ENCODE results near the gene MAN1A2.

The MAN1A2 gene

DNA sequence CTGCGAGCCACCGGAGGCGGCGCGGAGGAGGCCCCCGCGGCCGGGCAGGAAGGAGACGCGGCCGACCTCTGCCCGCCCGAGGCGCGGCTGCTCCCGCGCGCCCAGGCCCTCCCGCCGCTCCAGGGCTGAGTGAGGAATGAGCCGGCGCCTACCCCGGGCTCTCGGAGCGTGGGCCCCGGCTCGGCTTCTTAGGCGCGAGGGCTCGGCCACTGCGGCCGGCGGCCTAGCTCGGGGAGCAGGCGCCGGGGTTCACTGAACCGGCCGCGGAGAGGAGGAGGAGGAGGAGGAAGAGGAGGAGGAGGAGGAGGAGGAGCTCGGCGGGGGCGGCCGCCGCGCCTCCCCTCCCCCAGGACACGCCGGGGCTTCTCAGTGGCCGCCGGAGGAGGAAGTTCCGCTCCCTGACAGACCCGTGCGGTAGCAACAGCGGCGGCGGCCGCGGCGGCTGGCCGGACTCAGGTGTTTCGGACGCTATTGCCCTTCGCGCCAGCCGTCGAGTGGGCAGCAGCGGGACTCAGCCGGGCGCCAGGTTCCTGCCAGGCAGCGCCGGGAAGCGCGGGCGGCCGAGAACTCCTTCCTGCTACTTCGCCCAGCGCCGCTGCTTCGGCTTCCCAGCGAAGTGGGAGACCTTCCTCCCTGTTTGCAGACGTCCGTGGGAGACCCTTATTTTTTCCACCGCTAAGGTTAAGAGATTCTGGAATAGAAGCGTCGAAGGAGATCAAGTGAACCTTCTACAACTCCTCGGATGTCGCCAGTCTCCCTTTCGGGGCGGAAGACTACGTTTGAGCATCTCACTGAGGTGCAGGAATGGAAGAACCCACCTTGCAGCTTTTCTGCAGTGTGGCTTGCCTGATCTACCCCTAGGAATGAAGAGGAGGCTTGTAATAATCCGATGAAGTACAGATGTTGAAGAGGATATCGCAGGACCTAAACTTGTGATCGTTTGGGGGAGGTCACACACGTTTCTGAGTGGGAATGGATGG lies at the start of gene MAN1A2 (continued):
- TF ChIP-seq, protein P1, sequence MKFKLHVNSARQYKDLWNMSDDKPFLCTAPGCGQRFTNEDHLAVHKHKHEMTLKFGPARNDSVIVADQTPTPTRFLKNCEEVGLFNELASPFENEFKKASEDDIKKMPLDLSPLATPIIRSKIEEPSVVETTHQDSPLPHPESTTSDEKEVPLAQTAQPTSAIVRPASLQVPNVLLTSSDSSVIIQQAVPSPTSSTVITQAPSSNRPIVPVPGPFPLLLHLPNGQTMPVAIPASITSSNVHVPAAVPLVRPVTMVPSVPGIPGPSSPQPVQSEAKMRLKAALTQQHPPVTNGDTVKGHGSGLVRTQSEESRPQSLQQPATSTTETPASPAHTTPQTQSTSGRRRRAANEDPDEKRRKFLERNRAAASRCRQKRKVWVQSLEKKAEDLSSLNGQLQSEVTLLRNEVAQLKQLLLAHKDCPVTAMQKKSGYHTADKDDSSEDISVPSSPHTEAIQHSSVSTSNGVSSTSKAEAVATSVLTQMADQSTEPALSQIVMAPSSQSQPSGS (tag by site-specific recombination; IDR thresholded peaks at IDR 0.05; ENCODE audit: low read depth): no peak

- Histone ChIP-seq H3K4me3 (ENCODE audit: low read depth, low read length) (no peak overlapping the region), H3K9me3 (ENCODE audit: control insufficient read depth, insufficient read depth, low read depth, low read length) (no peaks in the 10 kb centered on the region), H3K27ac (ENCODE audit: extremely low read depth, low read depth, low read length) (no peak overlapping the region), H3K36me3 (ENCODE audit: control insufficient read depth in 2 of 2, insufficient read depth in 1 of 2, low read length in 2 of 2) (no peaks in the 10 kb centered on the region), H3K4me1 (ENCODE audit: control insufficient read depth, insufficient read depth, low read length) (no peaks in the 10 kb centered on the region)
- ChIA-PET POLR2A (no interaction called here), CTCF (no interaction called here)
- TF ChIP-seq ZNF677 (tag by site-specific recombination; IDR thresholded peaks at IDR 0.05) (no peak), ZNF548 (tag by site-specific recombination; IDR thresholded peaks at IDR 0.05) (no peak), SP3 (tag by site-specific recombination; IDR thresholded peaks at IDR 0.05) (no peak), ZNF362 (tag by site-specific recombination; IDR thresholded peaks at IDR 0.05) (no peak), YY1 (tag by site-specific recombination; IDR thresholded peaks at IDR 0.05) (no peak), ZNF175 (tag by site-specific recombination; IDR thresholded peaks at IDR 0.05) (no peak), HOXC10 (CRISPR knock-in tag; IDR thresholded peaks at IDR 0.05) (no peak), MYNN (tag by site-specific recombination; IDR thresholded peaks at IDR 0.05; ENCODE audit: borderline replicate concordance) (no peak), ZNF426 (tag by site-specific recombination; IDR thresholded peaks at IDR 0.05) (no peak), SCRT1 (tag by site-specific recombination; IDR thresholded peaks at IDR 0.05; ENCODE audit: borderline replicate concordance) (no peak), ZNF138 (tag by site-specific recombination; IDR thresholded peaks at IDR 0.05; ENCODE audit: borderline replicate concordance) (no peak), ZNF707 (tag by site-specific recombination; IDR thresholded peaks at IDR 0.05) (no peak)
Observed at GRCh38 chr1:117318011-117318410, 49.2 kb upstream of the MAN1A2 start.

- TF ChIP-seq ZNF133 (tag by site-specific recombination; IDR thresholded peaks at IDR 0.05): no peak
- TF ChIP-seq, protein P2, sequence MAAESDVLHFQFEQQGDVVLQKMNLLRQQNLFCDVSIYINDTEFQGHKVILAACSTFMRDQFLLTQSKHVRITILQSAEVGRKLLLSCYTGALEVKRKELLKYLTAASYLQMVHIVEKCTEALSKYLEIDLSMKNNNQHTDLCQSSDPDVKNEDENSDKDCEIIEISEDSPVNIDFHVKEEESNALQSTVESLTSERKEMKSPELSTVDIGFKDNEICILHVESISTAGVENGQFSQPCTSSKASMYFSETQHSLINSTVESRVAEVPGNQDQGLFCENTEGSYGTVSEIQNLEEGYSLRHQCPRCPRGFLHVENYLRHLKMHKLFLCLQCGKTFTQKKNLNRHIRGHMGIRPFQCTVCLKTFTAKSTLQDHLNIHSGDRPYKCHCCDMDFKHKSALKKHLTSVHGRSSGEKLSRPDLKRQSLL (tag by site-specific recombination; IDR thresholded peaks at IDR 0.05): no peak
- TF ChIP-seq SCRT1 (tag by site-specific recombination; IDR thresholded peaks at IDR 0.05; ENCODE audit: borderline replicate concordance): no peak
- no peak for TF ChIP-seq SALL2 (tag by site-specific recombination; IDR thresholded peaks at IDR 0.05; ENCODE audit: borderline replicate concordance)
- TF ChIP-seq, protein P3, sequence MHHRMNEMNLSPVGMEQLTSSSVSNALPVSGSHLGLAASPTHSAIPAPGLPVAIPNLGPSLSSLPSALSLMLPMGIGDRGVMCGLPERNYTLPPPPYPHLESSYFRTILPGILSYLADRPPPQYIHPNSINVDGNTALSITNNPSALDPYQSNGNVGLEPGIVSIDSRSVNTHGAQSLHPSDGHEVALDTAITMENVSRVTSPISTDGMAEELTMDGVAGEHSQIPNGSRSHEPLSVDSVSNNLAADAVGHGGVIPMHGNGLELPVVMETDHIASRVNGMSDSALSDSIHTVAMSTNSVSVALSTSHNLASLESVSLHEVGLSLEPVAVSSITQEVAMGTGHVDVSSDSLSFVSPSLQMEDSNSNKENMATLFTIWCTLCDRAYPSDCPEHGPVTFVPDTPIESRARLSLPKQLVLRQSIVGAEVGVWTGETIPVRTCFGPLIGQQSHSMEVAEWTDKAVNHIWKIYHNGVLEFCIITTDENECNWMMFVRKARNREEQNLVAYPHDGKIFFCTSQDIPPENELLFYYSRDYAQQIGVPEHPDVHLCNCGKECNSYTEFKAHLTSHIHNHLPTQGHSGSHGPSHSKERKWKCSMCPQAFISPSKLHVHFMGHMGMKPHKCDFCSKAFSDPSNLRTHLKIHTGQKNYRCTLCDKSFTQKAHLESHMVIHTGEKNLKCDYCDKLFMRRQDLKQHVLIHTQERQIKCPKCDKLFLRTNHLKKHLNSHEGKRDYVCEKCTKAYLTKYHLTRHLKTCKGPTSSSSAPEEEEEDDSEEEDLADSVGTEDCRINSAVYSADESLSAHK (tag by site-specific recombination; IDR thresholded peaks at IDR 0.05): no peak
- no peak for TF ChIP-seq ZNF221 (tag by site-specific recombination; IDR thresholded peaks at IDR 0.05; ENCODE audit: borderline replicate concordance)
- TF ChIP-seq BCL11B (tag by site-specific recombination; IDR thresholded peaks at IDR 0.05; ENCODE audit: low read depth): no peak
- TF ChIP-seq ZNF23 (tag by site-specific recombination; IDR thresholded peaks at IDR 0.05; ENCODE audit: borderline replicate concordance): no peak
- no peak for TF ChIP-seq ZNF223 (tag by site-specific recombination; IDR thresholded peaks at IDR 0.05)
- no peak for TF ChIP-seq ZEB2 (tag by site-specific recombination; IDR thresholded peaks at IDR 0.05)
- no peak for TF ChIP-seq ZNF76 (tag by site-specific recombination; IDR thresholded peaks at IDR 0.05; ENCODE audit: borderline replicate concordance, low read depth)
- no peak for TF ChIP-seq ZBTB20 (tag by site-specific recombination; IDR thresholded peaks at IDR 0.05)
- TF ChIP-seq ZNF510 (tag by site-specific recombination; IDR thresholded peaks at IDR 0.05; ENCODE audit: insufficient replicate concordance): no peak
- TF ChIP-seq ZNF600 (tag by site-specific recombination; IDR thresholded peaks at IDR 0.05): no peak
- TF ChIP-seq ZNF311 (tag by site-specific recombination; IDR thresholded peaks at IDR 0.05; ENCODE audit: borderline replicate concordance): no peak
- Histone ChIP-seq H3K4me1 (ENCODE audit: control insufficient read depth, insufficient read depth, low read length) (no peaks in the 10 kb centered on the region), H3K9me3 (ENCODE audit: control insufficient read depth, insufficient read depth, low read depth, low read length) (no peaks in the 10 kb centered on the region), H3K27ac (ENCODE audit: extremely low read depth, low read depth, low read length) (no peak overlapping the region), H3K4me3 (ENCODE audit: low read depth, low read length) (no peak overlapping the region), H3K36me3 (ENCODE audit: control insufficient read depth in 2 of 2, insufficient read depth in 1 of 2, low read length in 2 of 2) (no peaks in the 10 kb centered on the region)
- ChIA-PET POLR2A (interaction anchor here (0.7 kb wide), 1 partner anchor 13 kb away, joined by 6 read pairs; no protein-coding TSS in a partner anchor), CTCF (no interaction called here)
Observed at GRCh38 chr1:117318426-117318825, 48.8 kb upstream of the MAN1A2 start.
